Esophagus (tissue), 2 donors: Measurements from ENCODE around the gene ZFP36L1. TPM values are rescaled to one million over a fixed set of nuclear protein-coding genes. Genes with fewer than 3 reads are reported as not detected.

ENCODE experiments used
- polyA plus RNA-seq, 2 donors: library from polyadenylated mRNA; stranded (reverse); fragments of 200-250 nt; gene quantifications; one replicate each; pipeline ENCODE4 v1.2.3, GENCODE V29; 2013
- donor health status: healthy with polysubstance abuse.
- donor health status: Bipolar disorder and iron deficiency.

Gene ZFP36L1
- polyA plus RNA-seq, 2 donors: 58.8 to 84.0 TPM

Other genes with a start within 250 kb of the ZFP36L1 start
- 10 to 100 TPM; 37.4 to 98.2 TPM for gene ACTN1, start 186.2 kb upstream of the ZFP36L1 start, polyA plus RNA-seq